Heart left ventricle (tissue), 16 donors: ENCODE data around the gene OR4D6. TPM values are rescaled to one million over a fixed set of nuclear protein-coding genes. Genes with fewer than 3 reads are reported as not detected.

Source experiments
- ATAC-seq, 4 donors: fragments of 200-7000 bp; cut with Tn5 transposase; one replicate each; pipeline ENCODE4 v1.9.1; 2020 to 2022; ENCODE audit warnings: moderate library complexity in 4 of 4, mild to moderate bottlenecking in 3 of 4, moderate number of reproducible peaks in 1 of 4
- DNase-seq, 5 donors: peaks; one replicate each; pipeline ENCODE4 v3.0.0-alpha.2; 2020
- H3K27ac ChIP-seq, 12 donors: fragments of 200-600 bp; sonication (generic) in 4 of 12; one replicate each; pipeline versions ENCODE4 v1.5.0 to v1.8.0; 2016 to 2022; ENCODE audit warnings: mild to moderate bottlenecking in 2 of 12
- H3K27me3 ChIP-seq, 9 donors: fragments of 200-600 bp; sonication (generic) in 2 of 9; one replicate each; pipeline versions ENCODE4 v1.5.1 to v1.8.0; 2016 to 2022; ENCODE audit warnings: mild to moderate bottlenecking in 3 of 9
- H3K36me3 ChIP-seq, 9 donors: fragments of 200-600 bp; sonication (generic) in 2 of 9; one replicate each; pipeline versions ENCODE4 v1.5.0 to v1.8.0; 2018 to 2022; ENCODE audit warnings: mild to moderate bottlenecking in 2 of 9
- H3K4me1 ChIP-seq, 12 donors: fragments of 200-600 bp; sonication (generic) in 4 of 12; one replicate each; pipeline versions ENCODE4 v1.5.0 to v1.8.0; 2016 to 2022; ENCODE audit warnings: mild to moderate bottlenecking in 3 of 12
- H3K4me3 ChIP-seq, 12 donors: fragments of 200-600 bp; sonication (generic) in 4 of 12; one replicate each; pipeline versions ENCODE4 v1.5.0 to v1.8.0; 2017 to 2022; ENCODE audit warnings: mild to moderate bottlenecking in 9 of 12, moderate library complexity in 4 of 12
- H3K9me3 ChIP-seq, 12 donors: fragments of 200-600 bp; sonication (generic) in 4 of 12; one replicate each; pipeline versions ENCODE4 v1.5.0 to v1.8.0; 2016 to 2022; ENCODE audit warnings: mild to moderate bottlenecking in 1 of 12
- CTCF ChIP-seq, 12 donors: fragments of 200-600 bp; sonication (generic) in 4 of 12; IDR thresholded peaks; one replicate each; pipeline versions ENCODE4 v1.5.0 to v1.8.0; 2018 to 2022; ENCODE audit warnings: antibody characterized with exemption in 12 of 12, mild to moderate bottlenecking in 5 of 12
- POLR2A ChIP-seq, 2 donors: fragments of 450-650 bp; IDR thresholded peaks; one replicate each; pipeline ENCODE4 v1.6.1; 2017; ENCODE audit warnings: antibody characterized with exemption in 2 of 2, mild to moderate bottlenecking in 2 of 2, moderate library complexity in 2 of 2
- WGBS, 4 donors: extraction: QIAGEN DNeasy Blood & Tissue Kit in 2 of 4; methylation state at CpG; one replicate each; pipeline versions ENCODE4 v1.1.5 to v1.1.7; 2013 to 2018; 5-methylcytosine and 5-hydroxymethylcytosine counted together
- intact Hi-C, 10 donors: fragments of 100-400 bp; cut with DNase I; formaldehyde crosslinking; loops; one replicate each; pipeline versions ENCODE4 v1.11.1 to v1.14.2; 2022
- polyA plus RNA-seq, 2 donors: library from polyadenylated mRNA; stranded (reverse); fragments of 200-250 nt; gene quantifications; one replicate each; pipeline ENCODE4 v1.2.3, GENCODE V29; 2013
- total RNA-seq, 9 donors: library from RNA; depleted of rRNA in 2 of 9; stranded (reverse); fragments of >200 nt in 2 of 9; fragmentation: NEBNext Ultra II Directional in 3 of 9; extraction: Animal tissue kit (Norgen Biotek cat#: 25700) in 3 of 9; gene quantifications; one replicate each; pipeline versions ENCODE4 v1.1.0 to v1.2.4, GENCODE V29; 2016 to 2023
- donor health status: ischemic (EF 13 %, LVEDD 7.1; RV severe dilation, severe dysfunction).
- donor health status: healthy with polysubstance abuse.
- donor health status: DM: no; HTN: yes; CAD: no.
- donor health status: DM: no; HTN: no; CAD: no.
- donor health status: ischemic (EF 25% LVEDD 6.9; RV normal size, moderate dysfunction).
- donor health status: ischemic (EF 25% LVEDD 5.7; RV mildly dilated, moderate dysfunction).
- donor health status: healthy.
- donor health status: DM: yes; HTN: yes; CAD: no.
- donor health status: ischemic (EF 35%, LVEDD 5.7; RV mildly dilated, moderate dysfunction).
- donor health status: nonischemic (EF 11% LVEDD 7.7; RV severe dilation, severe dysfunction).
- donor health status: DM: yes; HTN: yes; CAD: no.
- donor health status: PGD.
- donor health status: ischemic (EF 29% LVEDD 5.4; RV normal size, mild dysfunction).
- donor health status: nonischemic (EF 23%, LVEDD 6.1; RV moderate dilation, normal function).

The OR4D6 gene
- total and polyA plus RNA-seq, 11 donors = not detected

DNA sequence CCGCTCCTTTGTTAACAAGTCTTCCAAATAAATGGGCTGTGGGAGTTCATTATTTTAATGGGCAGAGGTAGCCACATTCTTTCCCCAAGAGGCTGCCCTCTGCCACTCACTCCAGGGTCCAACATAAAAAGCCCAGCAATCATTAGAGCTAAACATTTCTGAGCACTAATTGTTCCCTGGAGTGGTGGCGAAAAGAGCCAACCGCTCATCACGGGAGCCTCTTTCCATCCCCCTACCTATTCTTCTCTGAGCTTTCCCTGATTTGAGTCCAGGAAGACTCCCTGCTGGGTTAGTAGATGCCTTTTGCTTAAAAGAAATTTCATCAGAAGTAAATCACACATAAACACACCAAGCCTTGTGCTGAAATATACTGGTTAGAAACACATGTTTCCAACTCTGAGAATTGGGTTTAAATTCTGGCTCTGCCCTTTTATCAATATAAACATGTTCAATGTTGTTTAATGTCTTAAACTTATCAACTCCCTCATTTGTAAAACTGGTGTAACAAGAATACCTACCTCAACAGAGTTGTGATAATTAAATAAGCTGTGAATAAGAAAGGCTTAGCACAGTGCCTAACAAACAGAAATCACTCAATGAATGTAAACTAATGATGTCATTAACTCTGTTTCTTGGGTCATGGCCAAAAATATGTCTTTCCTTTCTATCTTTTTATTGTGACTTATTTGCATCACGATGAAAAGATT lies 30.2 kb upstream of the OR4D6 start, which contains the start of gene OR5A2:
TSS of gene OR5A2 (minus strand) at position 53 of the 707 bp plus-strand sequence. CDS start 3,460 bp downstream, outside the sequence.
- Histone ChIP-seq H3K27me3 (peaks cover 0 to 10% (median 0%) of the 10 kb centered on the region in 9 donors), H3K4me1 (no peaks in the 10 kb centered on the region), H3K27ac (no peak within 1 kb of the TSS), H3K9me3 (no peaks in the 10 kb centered on the region), H3K4me3 (no peak within 1 kb of the TSS), H3K36me3 (no peaks in the 10 kb centered on the region)
- TF ChIP-seq CTCF (IDR thresholded peaks at IDR 0.05) (no peak), POLR2A (IDR thresholded peaks at IDR 0.05) (no peak)
- WGBS, 4 donors = 48 to 67% (median 55%) methylated on average over 5 of the region's 5 CpGs
- intact Hi-C loops = loop anchor here in 2 of 10 donors (5.0 to 10.0 kb wide), 2 partner anchors 252 to 254 kb away; partner anchors contain the start of gene DTX4 (in 2 of the 2)
- DNase-seq = no peak
- no peak for ATAC-seq

GRCh38 chr11:59427068-59427382 lies 29.7 kb upstream of the OR4D6 start:
- H3K27me3 ChIP-seq = peaks cover 0 to 10% (median 0%) of the 10 kb centered on the region in 9 donors
- intact Hi-C loops = loop anchor here in 2 of 10 donors (5.0 to 10.0 kb wide), 2 partner anchors 252 to 255 kb away; partner anchors contain the start of gene DTX4 (in 2 of the 2)
- DNase-seq (no peak), ATAC-seq (no peak)
- no peaks in the 10 kb centered on the region for H3K9me3 ChIP-seq
- H3K4me1 ChIP-seq = no peaks in the 10 kb centered on the region
- H3K4me3 ChIP-seq = no peak overlapping the region
- no peaks in the 10 kb centered on the region for H3K36me3 ChIP-seq
- TF ChIP-seq CTCF (IDR thresholded peaks at IDR 0.05) = no peak
- TF ChIP-seq POLR2A (IDR thresholded peaks at IDR 0.05) = no peak
- H3K27ac ChIP-seq = no peak overlapping the region

GRCh38 chr11:59429924-59430516 lies 26.7 kb upstream of the OR4D6 start:
- peak in 1 of 5 donors; percentile 8 for DNase-seq
- H3K36me3 ChIP-seq = no peaks in the 10 kb centered on the region
- peaks cover 0 to 4% (median 0%) of the 10 kb centered on the region in 9 donors for H3K27me3 ChIP-seq
- intact Hi-C loops = loop anchor here in 9 of 10 donors (2.0 to 10.0 kb wide), 4 partner anchors 145 to 259 kb away; partner anchors contain the start of gene DTX4 (in 7 of the 9)
- H3K9me3 ChIP-seq = no peaks in the 10 kb centered on the region
- ATAC-seq = no peak
- H3K27ac ChIP-seq = no peak overlapping the region
- H3K4me3 ChIP-seq = no peak overlapping the region
- H3K4me1 ChIP-seq = no peaks in the 10 kb centered on the region
- TF ChIP-seq POLR2A (IDR thresholded peaks at IDR 0.05) = no peak
- peak; percentile 36 to 69 (median 59) for TF ChIP-seq CTCF (IDR thresholded peaks at IDR 0.05)
- WGBS, 4 donors = 56 to 67% (median 63%) methylated on average over 4 of the region's 4 CpGs

GRCh38 chr11:59436169-59436568 lies 20.6 kb upstream of the OR4D6 start, which contains the start of gene OR5A1:
Gene OR5A1, plus strand, starts transcription at chr11:59436469. Its CDS starts 6,700 bp downstream, at chr11:59443169.
- TF ChIP-seq POLR2A (IDR thresholded peaks at IDR 0.05) (no peak), CTCF (IDR thresholded peaks at IDR 0.05) (no peak)
- intact Hi-C loops = loop anchor here in 2 of 10 donors (10.0 kb wide), 2 partner anchors 151 to 261 kb away; partner anchors contain the start of gene DTX4 (in 1 of the 2)
- H3K27me3 ChIP-seq = no peaks in the 10 kb centered on the region
- no peaks in the 10 kb centered on the region for H3K36me3 ChIP-seq
- H3K4me3 ChIP-seq = no peak within 1 kb of the TSS
- DNase-seq (no peak), ATAC-seq (no peak)
- H3K9me3 ChIP-seq = no peaks in the 10 kb centered on the region
- H3K27ac ChIP-seq = no peak within 1 kb of the TSS
- H3K4me1 ChIP-seq = no peaks in the 10 kb centered on the region
- 73 to 86% (median 83%) methylated on average over 3 of the region's 3 CpGs for WGBS, 4 donors
